SH-SY5Y (cell line): ENCODE results near the gene EFEMP2.

Source experiments
- GATA2 ChIP-seq: IDR thresholded peaks from 2 replicates; pipeline ENCODE4 v1.6.1; 2011; ENCODE audit warnings: mild to moderate bottlenecking, low read depth, low read length
- GATA3 ChIP-seq: IDR thresholded peaks from 2 replicates; pipeline ENCODE4 v1.6.1; 2011; ENCODE audit warnings: low read depth, mild to moderate bottlenecking, low read length, moderate library complexity

- TF ChIP-seq GATA2 (no peak), GATA3 (no peak)
Observed at GRCh38 chr11:65817312-65817834, 55.2 kb downstream of the EFEMP2 start.
